GM13977 (cell line): ENCODE results near the gene HOXC5.

Experiments
- DNase-seq: peaks from one replicate; pipeline ENCODE4 v3.0.0; 2012; ENCODE audit warnings: low spot score
- in situ Hi-C: fragments of 300-500 bp; cut with MboI; formaldehyde crosslinking; loops from one replicate; pipeline ENCODE4 v1.12.0; 2022; ENCODE audit warnings: low sequenced_read_pairs, low pct_unique_long_range_greater_than_20kb, mixed read lengths, inconsistent platforms; ENCODE audit not compliant: unreplicated experiment
- TF ChIP-seq, protein P1 (sequence below): IDR thresholded peaks from 2 replicates; pipeline ENCODE4 v1.5.1; 2012; ENCODE audit warnings: mild to moderate bottlenecking, control low read depth; ENCODE audit not compliant: insufficient read depth; ENCODE audit errors: extremely low read depth, missing control alignments

Gene HOXC5

DNA sequence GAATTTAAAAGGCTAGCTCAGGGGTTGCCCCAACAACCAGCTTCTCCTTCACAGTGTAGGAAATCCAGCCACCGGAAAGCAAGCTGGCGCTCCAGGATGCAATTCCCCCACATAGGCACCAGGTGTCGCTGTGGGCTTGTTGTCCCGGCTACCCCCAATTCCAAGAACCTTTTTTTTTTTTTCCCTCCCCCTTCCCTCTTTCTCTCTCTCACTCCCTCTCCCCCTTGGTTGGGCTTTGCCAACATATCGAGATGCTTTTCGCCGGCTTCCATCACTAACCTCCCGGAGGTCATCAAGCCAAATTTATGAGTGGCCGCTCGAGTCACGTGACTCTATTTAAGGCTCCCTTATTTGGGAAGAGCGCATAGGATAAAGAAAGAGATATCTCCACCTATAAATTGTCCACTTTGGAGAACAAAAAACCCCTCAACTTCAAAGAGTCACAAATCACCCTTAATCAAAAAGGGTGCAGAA lies at the start of gene HOXC5:
Gene HOXC5, plus strand, starts transcription at position 424 of the 474 bp plus-strand sequence. CDS start 73 bp downstream, outside the sequence.
- TF ChIP-seq, protein P1, sequence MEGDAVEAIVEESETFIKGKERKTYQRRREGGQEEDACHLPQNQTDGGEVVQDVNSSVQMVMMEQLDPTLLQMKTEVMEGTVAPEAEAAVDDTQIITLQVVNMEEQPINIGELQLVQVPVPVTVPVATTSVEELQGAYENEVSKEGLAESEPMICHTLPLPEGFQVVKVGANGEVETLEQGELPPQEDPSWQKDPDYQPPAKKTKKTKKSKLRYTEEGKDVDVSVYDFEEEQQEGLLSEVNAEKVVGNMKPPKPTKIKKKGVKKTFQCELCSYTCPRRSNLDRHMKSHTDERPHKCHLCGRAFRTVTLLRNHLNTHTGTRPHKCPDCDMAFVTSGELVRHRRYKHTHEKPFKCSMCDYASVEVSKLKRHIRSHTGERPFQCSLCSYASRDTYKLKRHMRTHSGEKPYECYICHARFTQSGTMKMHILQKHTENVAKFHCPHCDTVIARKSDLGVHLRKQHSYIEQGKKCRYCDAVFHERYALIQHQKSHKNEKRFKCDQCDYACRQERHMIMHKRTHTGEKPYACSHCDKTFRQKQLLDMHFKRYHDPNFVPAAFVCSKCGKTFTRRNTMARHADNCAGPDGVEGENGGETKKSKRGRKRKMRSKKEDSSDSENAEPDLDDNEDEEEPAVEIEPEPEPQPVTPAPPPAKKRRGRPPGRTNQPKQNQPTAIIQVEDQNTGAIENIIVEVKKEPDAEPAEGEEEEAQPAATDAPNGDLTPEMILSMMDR: peak; percentile 92
- DNase-seq: peak; percentile 93
- in situ Hi-C loops: loop anchor here (25.0 kb wide), 1 partner anchor 95 kb away; the partner anchor contains the start of gene HOXC13

DNA sequence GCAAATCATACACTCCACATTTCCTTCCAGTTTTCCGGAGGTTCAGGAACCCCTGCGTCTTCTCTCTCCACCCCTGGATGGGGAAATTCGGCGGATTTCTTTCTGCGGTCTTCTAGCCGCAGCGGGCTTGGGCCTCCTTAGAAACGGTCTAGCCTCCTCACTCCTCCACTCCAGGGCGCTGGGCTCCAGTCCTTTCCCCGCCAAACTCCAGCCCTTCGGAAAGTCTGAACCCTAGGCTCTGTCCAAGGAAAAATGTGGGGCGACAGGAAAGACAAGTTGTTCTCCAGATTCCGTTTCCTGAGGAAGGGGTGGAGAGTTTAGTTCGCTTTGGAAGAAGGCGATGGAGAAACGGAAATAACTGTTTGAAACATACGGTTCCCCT lies 49.3 kb upstream of the HOXC5 start:
- DNase-seq: no peak
- in situ Hi-C loops: no loop called here
- TF ChIP-seq, protein P1: no peak

DNA sequence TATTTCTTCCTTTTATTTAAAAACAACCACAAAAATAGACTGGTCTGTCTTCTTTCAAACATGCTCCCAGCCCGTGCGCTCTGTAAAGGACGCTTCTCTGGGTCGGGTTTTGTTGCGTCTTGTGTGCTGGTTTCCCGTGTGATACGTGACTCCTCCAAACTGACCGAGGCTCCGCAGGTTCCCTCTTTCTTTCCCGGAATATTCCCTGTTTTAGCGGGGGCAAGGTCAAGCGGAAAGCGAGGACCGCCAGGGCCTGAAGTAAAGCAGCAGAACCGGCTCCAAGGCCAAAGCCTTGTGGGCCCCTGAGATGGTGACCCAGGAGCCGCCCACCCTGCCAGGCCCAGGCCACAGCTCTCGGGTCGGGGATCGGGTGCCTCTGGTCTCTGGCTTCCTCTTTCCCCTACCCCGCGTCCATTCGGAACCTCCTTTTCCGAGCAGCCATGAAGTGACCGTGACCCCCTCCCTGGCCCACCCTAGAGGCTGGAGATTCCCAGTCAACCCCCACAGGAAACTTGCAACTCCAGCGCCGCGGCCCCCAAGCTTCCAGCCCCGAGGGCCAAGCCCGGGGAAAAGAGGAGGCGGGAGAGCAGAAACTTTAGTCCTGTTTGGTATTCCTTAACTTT lies 48.8 kb upstream of the HOXC5 start:
- DNase-seq: no peak
- in situ Hi-C loops: no loop called here

DNA sequence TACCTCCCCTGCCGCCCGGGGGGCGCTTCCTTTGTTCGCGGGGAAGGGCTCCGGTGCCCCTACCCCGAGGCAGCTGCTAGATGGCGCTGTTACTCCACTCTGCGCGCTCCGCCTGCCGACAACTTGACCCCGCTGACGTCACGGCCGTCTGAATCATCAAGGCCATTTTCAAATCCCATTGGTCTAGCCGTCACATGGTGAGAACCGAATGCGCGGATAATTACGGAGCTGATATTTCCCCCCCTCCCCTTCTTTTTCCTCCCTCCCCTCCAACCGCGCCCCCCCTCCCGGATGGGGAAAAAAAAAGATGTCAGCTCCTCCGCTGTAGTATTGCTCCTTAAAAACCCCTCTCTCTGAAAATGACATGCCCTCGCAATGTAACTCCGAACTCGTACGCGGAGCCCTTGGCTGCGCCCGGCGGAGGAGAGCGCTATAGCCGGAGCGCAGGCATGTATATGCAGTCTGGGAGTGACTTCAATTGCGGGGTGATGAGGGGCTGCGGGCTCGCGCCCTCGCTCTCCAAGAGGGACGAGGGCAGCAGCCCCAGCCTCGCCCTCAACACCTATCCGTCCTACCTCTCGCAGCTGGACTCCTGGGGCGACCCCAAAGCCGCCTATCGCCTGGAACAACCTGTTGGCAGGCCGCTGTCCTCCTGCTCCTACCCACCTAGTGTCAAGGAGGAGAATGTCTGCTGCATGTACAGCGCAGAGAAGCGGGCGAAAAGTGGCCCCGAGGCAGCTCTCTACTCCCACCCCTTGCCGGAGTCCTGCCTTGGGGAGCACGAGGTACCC lies 47.8 kb upstream of the HOXC5 start, which contains the start of gene HOXC10:
Gene HOXC10, plus strand, starts transcription at position 246 of the 791 bp plus-strand sequence. Its CDS starts 114 bp downstream, at position 360.
- in situ Hi-C loops: no loop called here
- peak; percentile 92 for DNase-seq
- TF ChIP-seq, protein P1: peak; percentile 84

More for the DNA sequence above, 48.8 kb upstream of the HOXC5 start:
- TF ChIP-seq, protein P1: no peak

DNA sequence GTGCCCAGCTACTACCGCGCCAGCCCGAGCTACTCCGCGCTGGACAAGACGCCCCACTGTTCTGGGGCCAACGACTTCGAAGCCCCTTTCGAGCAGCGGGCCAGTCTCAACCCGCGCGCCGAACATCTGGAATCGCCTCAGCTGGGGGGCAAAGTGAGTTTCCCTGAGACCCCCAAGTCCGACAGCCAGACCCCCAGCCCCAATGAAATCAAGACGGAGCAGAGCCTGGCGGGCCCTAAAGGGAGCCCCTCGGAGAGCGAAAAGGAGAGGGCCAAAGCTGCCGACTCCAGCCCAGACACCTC lies 47.2 kb upstream of the HOXC5 start:
- DNase-seq: no peak
- in situ Hi-C loops: no loop called here
- TF ChIP-seq, protein P1: no peak

DNA sequence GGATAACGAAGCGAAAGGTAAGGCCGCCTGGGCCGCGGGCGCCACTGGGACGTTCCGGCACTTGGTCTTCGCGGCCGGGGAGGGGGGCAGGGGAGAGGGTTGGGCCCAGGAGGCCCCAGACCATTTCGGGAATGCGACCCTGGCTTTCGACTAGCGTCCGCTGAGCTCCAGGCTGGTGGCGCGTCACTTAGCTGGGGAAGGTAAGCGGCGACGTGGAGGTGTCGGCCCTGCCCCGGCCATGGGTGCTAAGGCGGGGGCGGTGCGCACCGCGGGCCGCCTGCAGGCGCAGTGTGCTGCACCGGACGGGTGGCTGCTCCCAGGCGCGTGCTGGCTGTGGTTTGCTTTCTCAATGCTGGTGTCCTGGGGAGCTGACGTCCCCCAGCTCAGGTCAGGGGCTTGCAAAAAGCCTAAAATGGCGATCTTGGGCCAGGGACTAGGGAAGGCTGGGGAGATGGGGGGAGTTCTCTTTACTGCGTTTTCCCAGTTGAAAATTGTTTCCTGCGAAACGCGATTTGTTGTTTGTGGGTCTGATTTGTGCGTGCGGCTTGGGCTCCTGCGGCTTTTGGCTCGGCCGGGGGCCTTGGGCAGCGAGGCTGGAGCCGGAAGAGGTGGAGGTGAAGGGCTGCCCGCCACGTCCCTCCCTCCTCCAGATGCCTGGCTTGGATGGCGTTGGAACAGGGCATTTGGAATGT lies 46.7 kb upstream of the HOXC5 start:
- DNase-seq: no peak
- TF ChIP-seq, protein P1: no peak
- in situ Hi-C loops: no loop called here
